ENCODE data around the gene ABHD14A.

Gene ABHD14A

GRCh38 chr3:52028572-52028971 is 53.7 kb downstream of the ABHD14A start:
- Histone ChIP-seq H3K36me3 (ENCODE audit: low read depth) (no peaks in the 10 kb centered on the region), H3K4me1 (ENCODE audit: insufficient read depth, poor library complexity, severe bottlenecking) (no peaks in the 10 kb centered on the region), H3K4me3 (ENCODE audit: severe bottlenecking) (no peak overlapping the region), H3K27me3 (ENCODE audit: insufficient read depth, poor library complexity, severe bottlenecking) (no peaks in the 10 kb centered on the region), H3K9me3 (ENCODE audit: severe bottlenecking) (no peaks in the 10 kb centered on the region), H3K27ac (ENCODE audit: poor library complexity, severe bottlenecking) (no peak overlapping the region)
- DNase-seq (ENCODE audit: low spot score) (no peak), ATAC-seq (ENCODE audit: low read depth) (0 out of 3 replicates have a peak, but pooled peaks have one; percentile 40)
- TF ChIP-seq CTCF (IDR thresholded peaks at IDR 0.05; ENCODE audit: poor library complexity, severe bottlenecking): no peak

GRCh38 chr3:52029053-52029452 is 54.2 kb downstream of the ABHD14A start:
- ATAC-seq (ENCODE audit: low read depth) (no peak), DNase-seq (ENCODE audit: low spot score) (no peak)
- H3K36me3 ChIP-seq (ENCODE audit: low read depth): no peaks in the 10 kb centered on the region
- no peak overlapping the region for H3K4me3 ChIP-seq (ENCODE audit: severe bottlenecking)
- no peak for TF ChIP-seq CTCF (IDR thresholded peaks at IDR 0.05; ENCODE audit: poor library complexity, severe bottlenecking)
- H3K4me1 ChIP-seq (ENCODE audit: insufficient read depth, poor library complexity, severe bottlenecking): no peaks in the 10 kb centered on the region
- no peak overlapping the region for H3K27ac ChIP-seq (ENCODE audit: poor library complexity, severe bottlenecking)
- no peaks in the 10 kb centered on the region for H3K9me3 ChIP-seq (ENCODE audit: severe bottlenecking)
- no peaks in the 10 kb centered on the region for H3K27me3 ChIP-seq (ENCODE audit: insufficient read depth, poor library complexity, severe bottlenecking)

- no peak for ATAC-seq (ENCODE audit: low read depth)
- H3K27me3 ChIP-seq (ENCODE audit: insufficient read depth, poor library complexity, severe bottlenecking): no peaks in the 10 kb centered on the region
- no peaks in the 10 kb centered on the region for H3K9me3 ChIP-seq (ENCODE audit: severe bottlenecking)
- no peak for TF ChIP-seq CTCF (IDR thresholded peaks at IDR 0.05; ENCODE audit: poor library complexity, severe bottlenecking)
- H3K36me3 ChIP-seq (ENCODE audit: low read depth): no peaks in the 10 kb centered on the region
- H3K4me3 ChIP-seq (ENCODE audit: severe bottlenecking): no peak overlapping the region
- DNase-seq (ENCODE audit: low spot score): no peak
- no peak overlapping the region for H3K27ac ChIP-seq (ENCODE audit: poor library complexity, severe bottlenecking)
- H3K4me1 ChIP-seq (ENCODE audit: insufficient read depth, poor library complexity, severe bottlenecking): no peaks in the 10 kb centered on the region
Observed at GRCh38 chr3:52029535-52029934, 54.7 kb downstream of the ABHD14A start.
